IPS-15b (cell line): Measurements from ENCODE around the gene PARD3.

Experiments
- H3K27me3 ChIP-seq: one replicate; pipeline ENCODE4 v1.6.1; 2013; ENCODE audit warnings: low read length; ENCODE audit not compliant: control insufficient read depth, insufficient read depth
- H3K36me3 ChIP-seq: one replicate; pipeline ENCODE4 v1.6.1; 2013; ENCODE audit warnings: low read length; ENCODE audit not compliant: control insufficient read depth, insufficient read depth
- H3K4me1 ChIP-seq: one replicate; pipeline ENCODE4 v1.6.1; 2013; ENCODE audit warnings: mild to moderate bottlenecking, low read length; ENCODE audit not compliant: control insufficient read depth, insufficient read depth
- H3K4me3 ChIP-seq: one replicate; pipeline ENCODE4 v1.5.1; 2013; ENCODE audit warnings: low read depth, low read length
- H3K9ac ChIP-seq: one replicate; pipeline ENCODE4 v1.6.1; 2013; ENCODE audit warnings: low read depth, mild to moderate bottlenecking, low read length
- H3K9me3 ChIP-seq: one replicate; pipeline ENCODE4 v1.6.1; 2013; ENCODE audit warnings: mild to moderate bottlenecking, low read length; ENCODE audit not compliant: control insufficient read depth, insufficient read depth

Gene PARD3

GRCh38 chr10:34567659-34568253 is 247.3 kb downstream of the PARD3 start:
- Histone ChIP-seq H3K4me1 (peaks cover 13% of the 10 kb centered on the region), H3K4me3 (no peak overlapping the region), H3K36me3 (no peaks in the 10 kb centered on the region)

DNA sequence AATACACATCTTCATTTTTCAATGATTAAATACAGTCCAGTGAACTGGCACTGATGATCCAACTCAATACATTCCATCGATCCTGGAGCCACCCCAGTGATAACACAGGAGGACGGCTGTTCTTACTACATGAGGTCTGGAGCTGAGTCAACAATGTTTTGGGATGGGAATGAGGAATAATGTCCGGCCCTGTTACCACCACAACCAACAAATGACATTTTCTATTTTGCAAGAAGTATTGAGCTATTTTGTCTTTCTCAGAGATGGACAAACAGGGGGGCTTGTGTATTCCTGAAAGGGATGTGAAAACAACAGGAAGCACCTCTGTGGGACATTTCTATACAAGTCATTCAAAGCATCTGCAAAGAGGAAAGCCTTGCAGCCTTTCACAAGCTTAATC is 249.2 kb downstream of the PARD3 start:
- Histone ChIP-seq H3K9me3 (no peaks in the 10 kb centered on the region), H3K4me3 (no peak overlapping the region), H3K4me1 (peaks cover 13% of the 10 kb centered on the region), H3K9ac (no peak overlapping the region), H3K27me3 (no peaks in the 10 kb centered on the region), H3K36me3 (no peaks in the 10 kb centered on the region)

More at GRCh38 chr10:34567659-34568253, 247.3 kb downstream of the PARD3 start:
- no peaks in the 10 kb centered on the region for H3K9me3 ChIP-seq
- H3K27me3 ChIP-seq, result no peaks in the 10 kb centered on the region
- H3K9ac ChIP-seq, result no peak overlapping the region

- H3K9ac ChIP-seq, result no peak overlapping the region
- no peaks in the 10 kb centered on the region for H3K36me3 ChIP-seq
These were observed 257.0 kb downstream of the PARD3 start for GRCh38 chr10:34558093-34558583.

DNA sequence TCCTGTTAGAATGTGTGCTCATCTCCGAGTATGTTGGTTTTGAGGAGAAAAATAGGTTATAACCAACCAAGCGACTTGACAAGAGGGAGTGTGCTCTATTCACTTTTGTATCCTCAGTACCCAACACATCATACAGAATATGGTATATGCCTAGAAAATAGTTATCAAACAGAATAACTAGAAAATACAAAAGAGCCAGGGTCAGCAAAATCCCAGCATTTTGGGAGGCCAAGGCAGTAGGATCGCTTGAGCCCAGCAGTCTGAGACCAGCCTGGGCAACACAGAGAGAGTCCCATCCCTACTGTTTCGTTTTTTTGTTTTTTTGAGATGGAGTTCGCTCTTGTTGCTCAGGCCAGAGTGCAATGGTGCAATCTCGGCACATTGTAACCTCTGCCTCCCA is 257.9 kb downstream of the PARD3 start:
- H3K9me3 ChIP-seq, result no peaks in the 10 kb centered on the region
- no peaks in the 10 kb centered on the region for H3K4me1 ChIP-seq
- no peaks in the 10 kb centered on the region for H3K36me3 ChIP-seq
- H3K9ac ChIP-seq, result no peak overlapping the region
- no peaks in the 10 kb centered on the region for H3K27me3 ChIP-seq
- no peak overlapping the region for H3K4me3 ChIP-seq

More at GRCh38 chr10:34558093-34558583, 257.0 kb downstream of the PARD3 start:
- Histone ChIP-seq H3K27me3 (no peaks in the 10 kb centered on the region), H3K9me3 (no peaks in the 10 kb centered on the region), H3K4me1 (no peaks in the 10 kb centered on the region), H3K4me3 (no peak overlapping the region)

- Histone ChIP-seq H3K4me3 (no peak overlapping the region), H3K36me3 (no peaks in the 10 kb centered on the region), H3K27me3 (no peaks in the 10 kb centered on the region), H3K9ac (no peak overlapping the region), H3K4me1 (no peaks in the 10 kb centered on the region), H3K9me3 (no peaks in the 10 kb centered on the region)
These were observed 259.4 kb downstream of the PARD3 start for GRCh38 chr10:34555653-34556052.

- Histone ChIP-seq H3K4me3 (no peak overlapping the region), H3K4me1 (peaks cover 4% of the 10 kb centered on the region), H3K9me3 (no peaks in the 10 kb centered on the region), H3K9ac (no peak overlapping the region), H3K36me3 (no peaks in the 10 kb centered on the region), H3K27me3 (no peaks in the 10 kb centered on the region)
These were observed 261.3 kb downstream of the PARD3 start for GRCh38 chr10:34553747-34554146.

GRCh38 chr10:34551295-34551694 is 263.8 kb downstream of the PARD3 start:
- H3K27me3 ChIP-seq, result no peaks in the 10 kb centered on the region
- H3K36me3 ChIP-seq, result no peaks in the 10 kb centered on the region
- H3K9me3 ChIP-seq, result no peaks in the 10 kb centered on the region
- H3K9ac ChIP-seq, result no peak overlapping the region
- H3K4me1 ChIP-seq, result peaks cover 7% of the 10 kb centered on the region
- H3K4me3 ChIP-seq, result no peak overlapping the region

- no peaks in the 10 kb centered on the region for H3K36me3 ChIP-seq
- H3K4me1 ChIP-seq, result peaks cover 7% of the 10 kb centered on the region
- H3K27me3 ChIP-seq, result no peaks in the 10 kb centered on the region
- no peak overlapping the region for H3K4me3 ChIP-seq
- H3K9me3 ChIP-seq, result no peaks in the 10 kb centered on the region
- H3K9ac ChIP-seq, result no peak overlapping the region
These were observed 265.1 kb downstream of the PARD3 start for GRCh38 chr10:34549953-34550352.

DNA sequence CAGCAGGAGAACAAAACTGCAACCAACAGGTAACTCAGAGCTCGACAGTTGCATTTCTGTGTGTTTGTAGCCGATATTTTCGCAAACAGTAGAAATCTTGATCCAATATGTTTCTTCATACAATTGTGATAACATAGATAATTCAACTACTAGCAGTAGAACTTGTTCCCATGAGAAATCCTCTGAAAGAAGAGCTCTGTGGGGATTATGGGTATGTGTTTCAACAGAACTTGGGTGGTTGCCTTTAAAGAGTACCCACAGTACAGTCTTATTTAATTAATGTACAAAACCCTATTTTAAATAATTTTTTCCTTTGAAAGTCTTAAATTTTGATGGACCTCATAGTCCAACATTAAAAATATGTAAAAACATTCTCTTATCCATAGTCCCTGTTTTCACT is 266.1 kb downstream of the PARD3 start:
- Histone ChIP-seq H3K4me1 (peaks cover 7% of the 10 kb centered on the region), H3K9ac (no peak overlapping the region), H3K4me3 (no peak overlapping the region), H3K9me3 (no peaks in the 10 kb centered on the region), H3K36me3 (no peaks in the 10 kb centered on the region), H3K27me3 (no peaks in the 10 kb centered on the region)

DNA sequence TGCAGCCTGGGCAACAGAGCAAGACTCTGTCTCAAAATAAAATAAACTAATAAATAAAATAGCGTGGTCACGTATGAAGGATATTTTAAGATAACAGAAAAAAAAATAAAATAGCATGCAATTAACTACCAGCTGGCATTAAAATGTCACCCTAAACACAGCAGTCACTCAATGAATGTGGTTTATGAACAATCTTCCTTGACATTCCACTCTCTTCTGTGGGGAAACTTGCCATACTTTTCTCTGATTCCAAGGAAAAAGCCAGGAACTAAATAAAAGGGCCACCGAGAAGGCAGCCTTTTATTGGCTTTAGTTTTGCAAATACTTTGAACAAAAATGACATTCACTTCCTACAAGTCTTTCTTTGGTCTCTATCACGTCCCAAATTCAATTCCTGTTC is 266.6 kb downstream of the PARD3 start:
- Histone ChIP-seq H3K4me3 (no peak overlapping the region), H3K36me3 (no peaks in the 10 kb centered on the region), H3K9ac (no peak overlapping the region), H3K27me3 (no peaks in the 10 kb centered on the region), H3K4me1 (peaks cover 7% of the 10 kb centered on the region), H3K9me3 (no peaks in the 10 kb centered on the region)

DNA sequence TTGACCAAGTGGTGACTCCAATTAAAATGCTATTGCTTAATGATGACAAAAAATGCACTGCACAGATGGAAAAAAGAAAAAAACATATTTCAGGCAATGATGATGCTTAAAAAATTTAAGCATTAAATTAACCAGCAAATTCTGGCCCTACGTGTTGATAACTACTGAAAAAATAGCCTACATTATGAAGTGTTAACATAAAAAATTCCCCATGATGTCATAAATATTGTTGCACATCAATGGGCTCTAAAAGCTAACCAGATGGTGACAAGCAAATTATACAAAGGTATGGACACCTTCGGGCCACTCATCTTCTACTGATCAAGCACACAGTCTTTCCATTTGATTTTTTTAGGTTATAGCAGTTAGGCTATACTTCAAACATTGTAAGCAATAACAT is 267.4 kb downstream of the PARD3 start:
- Histone ChIP-seq H3K36me3 (no peaks in the 10 kb centered on the region), H3K4me1 (peaks cover 7% of the 10 kb centered on the region), H3K27me3 (no peaks in the 10 kb centered on the region), H3K4me3 (no peak overlapping the region), H3K9me3 (no peaks in the 10 kb centered on the region), H3K9ac (no peak overlapping the region)

DNA sequence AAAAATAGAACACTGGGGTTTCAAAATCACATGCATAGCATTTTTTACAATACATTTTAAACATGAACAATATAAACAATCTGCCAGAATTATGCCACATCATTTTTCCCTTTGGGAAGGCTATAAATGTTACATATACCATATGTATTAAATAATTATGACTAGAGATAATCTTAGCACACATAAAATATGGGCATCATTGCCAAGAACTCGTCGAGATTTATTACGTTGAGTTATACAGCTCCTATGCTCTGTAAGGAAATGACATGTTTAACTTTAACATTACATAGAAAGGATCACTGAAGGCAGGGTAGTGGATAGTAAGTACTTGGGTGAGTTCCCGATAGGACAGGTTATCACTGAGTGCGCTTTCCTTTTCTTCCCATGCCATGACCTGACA is 267.8 kb downstream of the PARD3 start:
- Histone ChIP-seq H3K9ac (no peak overlapping the region), H3K27me3 (no peaks in the 10 kb centered on the region), H3K9me3 (no peaks in the 10 kb centered on the region), H3K36me3 (no peaks in the 10 kb centered on the region), H3K4me1 (peaks cover 7% of the 10 kb centered on the region), H3K4me3 (no peak overlapping the region)
